SHP77 (cell line): ENCODE results near the gene TAX1BP1.
A peak's percentile ranks its signal among the peaks of the same experiment; 100 is the strongest.
"Not testable (repeated sequence)": the region's sequence is repeated elsewhere in the genome, so short reads cannot be mapped to it uniquely, and the experiment has no call there.

Experiments
- DNase-seq, 2 experiments: peaks; one replicate each; lab custom pipeline; 2025; lab: John Stamatoyannopoulos, UW

TAX1BP1 gene

DNA sequence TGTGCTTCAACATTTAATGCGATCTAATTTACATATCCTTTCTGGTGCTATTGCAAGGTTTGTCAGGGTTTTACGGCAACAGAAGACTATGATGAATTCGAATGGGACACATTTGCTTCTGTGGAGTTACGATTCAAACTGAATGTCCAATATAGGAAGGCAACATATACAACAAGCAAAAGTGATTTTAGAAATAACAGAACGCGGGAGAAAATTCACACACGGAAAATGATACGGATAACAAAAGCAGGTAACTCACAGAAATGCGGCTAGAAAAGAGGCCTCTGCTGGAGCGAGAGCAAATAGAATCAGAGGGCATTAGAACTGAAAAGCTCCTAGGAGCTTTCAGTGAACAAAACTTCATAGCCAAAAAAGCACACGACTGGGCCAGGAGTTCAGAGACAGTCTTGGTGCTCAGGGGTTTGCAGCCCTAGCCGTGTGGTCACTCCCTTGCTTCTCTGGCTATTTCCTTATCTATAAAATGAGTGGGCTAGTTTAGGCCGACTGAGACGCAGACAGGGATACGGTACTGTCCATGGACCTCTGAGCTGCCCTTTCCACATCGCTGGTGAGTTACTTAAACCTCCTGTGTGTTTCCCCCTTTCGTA, 557 bp upstream of the TAX1BP1 start:
- DNase-seq, result peak; percentile 80 to 83

DNA sequence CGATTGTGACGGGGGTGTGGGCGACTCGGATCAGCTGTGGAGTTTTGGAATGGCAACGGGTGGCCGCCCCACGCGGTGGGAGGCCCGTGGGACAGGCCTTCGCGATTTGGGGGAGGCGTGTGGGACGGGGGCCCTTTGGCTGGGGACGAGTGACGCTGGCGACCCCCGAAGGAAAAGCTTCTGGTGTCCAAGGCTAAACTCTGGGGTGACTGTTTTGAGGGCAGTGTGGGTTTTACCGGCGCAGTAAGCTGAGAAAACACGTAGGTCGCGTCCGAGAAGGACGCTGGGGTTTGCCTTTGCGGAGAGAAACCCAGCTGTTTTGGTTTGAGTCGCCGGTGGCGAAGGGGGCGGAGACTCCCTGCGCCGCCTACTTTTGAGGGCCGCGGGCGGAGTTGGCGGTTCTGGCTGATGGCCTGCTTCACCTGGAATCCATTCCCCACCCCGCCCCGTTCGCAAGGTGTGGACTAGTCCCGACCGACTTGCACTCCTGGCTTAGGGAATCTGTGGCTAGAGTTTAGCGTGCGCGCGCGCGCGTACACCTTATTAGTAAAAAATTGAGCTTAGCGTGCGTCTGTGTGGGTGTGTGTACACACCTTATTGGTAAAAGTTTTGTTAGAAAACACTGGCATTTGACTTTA, 606 bp downstream of the TAX1BP1 start:
- peak; percentile 84 to 91 for DNase-seq

DNA sequence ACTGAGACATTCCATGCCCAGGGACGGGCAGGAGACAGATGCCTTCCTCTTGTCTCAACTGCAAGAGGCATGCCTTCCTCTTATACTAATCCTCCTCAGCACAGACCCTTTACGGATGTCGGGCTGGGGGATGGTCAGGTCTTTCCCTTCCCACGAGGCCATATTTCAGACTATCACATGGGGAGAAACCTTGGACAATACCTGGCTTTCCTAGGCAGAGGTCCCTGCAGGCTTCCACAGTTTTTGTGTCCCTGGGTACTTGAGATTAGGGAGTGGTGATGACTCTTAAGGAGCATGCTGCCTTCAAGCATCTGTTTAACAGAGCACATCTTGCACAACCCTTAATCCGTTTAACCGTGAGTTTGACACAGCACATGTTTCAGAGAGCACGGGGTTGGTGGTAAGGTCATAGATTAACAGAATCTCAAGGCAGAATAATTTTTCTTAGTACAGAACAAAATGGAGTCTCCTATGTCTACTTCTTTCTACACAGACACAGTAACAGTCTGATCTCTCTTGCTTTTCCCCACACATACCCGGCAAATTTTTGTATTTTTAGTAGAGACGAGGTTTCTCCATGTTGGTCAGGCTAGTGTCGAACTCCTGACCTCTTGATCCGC, 2.2 kb downstream of the TAX1BP1 start:
- DNase-seq, result not testable (repeated sequence)

DNA sequence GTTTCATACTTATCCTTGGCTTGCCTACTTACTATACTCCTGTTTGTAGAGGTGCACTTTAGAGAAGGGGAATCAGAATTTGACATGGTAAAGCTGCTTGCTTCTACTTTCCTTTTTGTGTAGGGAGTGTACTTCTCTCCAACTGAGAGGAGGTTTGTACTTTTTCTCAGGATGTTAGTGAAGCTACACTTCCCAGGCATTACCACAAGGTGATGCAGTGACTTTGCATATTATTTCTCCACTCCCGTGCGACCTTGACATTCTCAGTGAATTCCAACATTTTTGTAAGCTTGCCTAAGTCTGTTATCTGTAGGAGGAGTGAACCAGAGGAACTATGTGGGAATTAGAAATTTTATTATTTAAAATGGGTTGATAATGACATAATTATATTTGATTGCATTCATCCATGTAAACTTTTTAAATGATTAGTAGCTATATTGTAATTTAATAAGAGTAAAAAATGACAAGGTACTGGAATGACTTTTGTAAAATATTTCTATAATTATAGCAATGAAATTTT, 5.2 kb downstream of the TAX1BP1 start:
- peak; percentile 10 to 41 for DNase-seq

DNA sequence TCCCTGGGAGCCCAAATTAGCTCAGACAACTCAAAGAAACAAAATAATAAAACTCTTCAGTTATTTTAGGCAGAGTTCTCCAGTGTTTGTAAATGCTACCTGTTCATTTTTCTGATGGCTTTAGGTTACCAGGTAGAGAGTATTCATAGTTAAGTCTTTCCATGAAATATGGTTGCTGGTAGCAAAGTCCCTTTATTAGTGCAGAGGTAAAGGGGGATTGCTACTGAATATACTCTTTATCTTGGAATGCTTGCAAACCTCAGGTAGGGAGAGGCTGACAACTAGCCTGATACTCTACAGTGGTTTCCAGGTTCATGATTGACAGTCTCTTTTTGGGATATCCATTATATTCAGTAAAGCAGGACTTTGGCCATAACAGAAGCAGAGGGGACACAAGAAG, 6.5 kb downstream of the TAX1BP1 start:
- no peak for DNase-seq

DNA sequence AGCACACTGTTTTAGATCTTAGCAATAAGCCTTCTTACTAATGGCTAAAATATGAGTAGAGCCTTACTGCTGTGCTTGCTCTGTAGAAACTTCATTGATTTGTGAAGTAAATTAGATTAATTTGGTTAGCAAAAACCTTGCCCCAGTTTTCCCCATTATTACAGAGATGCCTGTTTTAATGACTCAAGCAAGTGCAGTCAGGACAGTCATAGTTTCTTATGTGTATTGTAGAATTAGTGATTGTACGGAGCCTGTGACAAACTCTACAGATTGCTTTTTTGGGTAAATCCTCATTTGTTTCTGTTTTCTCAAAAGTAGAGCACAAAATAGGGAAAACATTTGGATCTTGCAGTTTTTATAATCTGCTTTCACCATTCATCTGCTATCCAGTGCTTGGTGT, 7.0 kb downstream of the TAX1BP1 start:
- DNase-seq, result no peak

DNA sequence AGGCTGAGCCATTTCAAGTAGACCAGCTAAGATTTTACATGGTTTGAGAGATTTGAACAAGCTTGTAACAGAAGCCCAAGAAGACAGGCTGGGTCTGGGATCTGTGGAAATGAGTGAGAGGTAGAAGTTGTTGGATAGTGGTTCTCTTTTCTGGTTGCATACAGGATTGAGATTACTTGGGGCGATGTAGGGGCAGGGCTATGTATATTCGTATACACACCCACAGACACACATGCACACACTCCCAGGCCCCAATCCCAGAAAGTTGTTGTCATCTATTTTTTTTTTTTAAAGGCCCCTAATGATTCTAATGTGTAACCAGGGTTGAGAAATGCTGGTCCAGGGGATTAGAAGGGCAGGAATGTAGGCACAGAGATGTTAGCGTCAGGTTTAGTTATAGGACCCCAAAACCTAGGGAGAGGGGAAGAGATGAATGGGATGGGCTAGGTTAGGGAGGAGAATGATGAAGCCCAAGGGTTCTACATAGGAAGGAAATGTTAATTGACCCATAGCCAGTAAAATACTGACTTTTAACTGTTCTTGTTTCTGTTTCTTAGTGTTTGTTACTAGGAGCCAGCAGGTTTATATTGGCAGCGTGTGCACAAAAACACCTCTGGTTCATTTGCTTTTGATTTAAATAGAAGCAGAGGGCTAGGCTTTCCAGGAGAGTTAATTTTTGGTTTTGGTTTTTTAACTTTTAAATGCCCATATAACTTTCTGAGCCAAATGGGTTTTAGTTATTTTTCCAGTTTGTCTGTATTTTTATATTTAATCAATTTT, 7.8 kb downstream of the TAX1BP1 start:
- no peak for DNase-seq

DNA sequence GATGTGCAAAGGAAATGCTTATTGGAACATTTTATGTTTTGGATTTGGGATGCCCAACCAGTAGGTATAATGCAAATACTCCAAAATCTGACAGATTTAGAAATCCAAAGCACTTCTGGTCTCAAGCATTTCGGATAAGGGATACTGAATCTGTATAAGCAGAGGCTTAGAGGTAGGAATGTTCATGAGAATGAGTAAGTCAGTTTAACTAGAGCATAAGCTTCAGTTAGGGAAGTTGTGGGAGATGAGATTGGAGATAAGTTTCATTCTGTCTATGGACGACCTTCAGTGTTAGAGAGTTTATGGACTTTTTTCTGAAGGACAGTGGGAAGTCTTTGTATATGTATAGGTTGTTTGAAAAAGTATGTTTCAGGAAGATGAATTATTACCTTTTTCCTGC, 10.4 kb downstream of the TAX1BP1 start:
- no peak for DNase-seq

DNA sequence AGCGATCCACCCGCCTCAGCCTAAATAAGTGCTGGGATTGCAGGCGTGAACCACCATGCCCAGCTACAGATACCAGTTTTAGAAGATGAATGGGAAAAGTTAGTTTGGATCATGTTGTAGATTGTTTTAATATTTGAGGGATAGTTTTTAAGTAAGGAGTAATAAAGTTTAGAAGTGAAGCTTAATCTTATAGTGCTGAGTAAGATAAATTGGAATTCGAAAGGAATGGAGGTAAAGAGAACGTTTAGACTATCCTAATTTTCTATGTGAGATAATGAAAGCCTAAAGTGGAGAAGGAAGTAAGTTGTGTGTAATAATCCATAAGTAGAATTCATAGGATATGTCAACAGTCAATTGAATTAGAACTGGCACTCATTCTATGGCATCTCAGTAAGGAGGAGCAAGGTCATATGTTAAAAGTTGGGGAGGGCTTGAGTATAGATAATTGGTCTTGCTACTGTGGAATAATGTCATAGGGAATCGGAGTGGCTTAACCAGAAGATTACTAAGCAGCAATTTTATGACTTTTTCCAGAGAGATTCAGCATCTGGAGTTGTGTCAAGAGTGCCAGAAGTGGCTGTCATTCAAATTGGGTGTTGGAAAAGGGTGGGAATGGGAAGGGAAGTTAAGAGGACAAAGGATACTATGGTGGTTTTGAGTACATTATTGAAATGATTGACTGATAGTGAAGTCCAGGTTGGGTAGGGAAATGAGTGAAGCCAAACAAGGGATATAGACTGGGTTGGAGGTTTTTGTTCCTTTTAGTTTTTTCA, 12.1 kb downstream of the TAX1BP1 start:
- no peak for DNase-seq

DNA sequence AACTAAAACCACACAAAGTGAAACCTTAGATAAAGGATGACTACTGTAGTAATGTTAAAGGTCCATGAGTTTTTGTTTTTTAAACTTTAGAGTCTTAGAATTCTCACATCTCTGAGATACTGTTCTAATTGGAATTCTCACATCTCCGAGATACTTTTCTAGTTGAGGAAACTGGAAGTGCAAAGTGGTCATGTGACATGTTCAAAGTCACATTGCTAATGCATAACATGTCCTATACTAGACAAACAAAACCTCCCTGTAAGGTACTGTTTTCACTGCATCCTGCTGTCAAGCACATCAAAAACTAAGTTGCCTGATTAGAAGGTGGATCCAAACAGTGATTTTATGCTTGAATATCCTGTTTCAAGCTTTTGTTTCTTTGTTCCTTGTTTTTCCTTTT, 13.9 kb downstream of the TAX1BP1 start:
- DNase-seq, result no peak

DNA sequence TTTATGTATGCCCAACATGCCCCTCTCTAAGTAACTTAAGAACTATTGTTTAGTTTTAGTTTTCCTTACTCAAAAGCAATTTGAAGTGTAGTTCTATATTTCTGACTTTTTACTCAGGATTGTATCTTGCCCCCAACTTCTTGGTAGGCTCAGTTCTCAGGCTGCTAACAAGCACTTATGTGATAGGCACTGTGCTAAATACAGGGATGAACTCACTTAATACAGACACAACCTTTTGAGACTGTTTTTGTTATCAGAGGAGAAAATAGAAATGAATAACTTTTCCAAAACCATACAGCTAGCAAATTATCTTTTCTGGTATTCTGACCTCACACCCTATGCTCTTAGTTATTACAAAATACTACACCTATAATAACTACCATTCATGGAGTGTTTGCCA, 16.3 kb downstream of the TAX1BP1 start:
- no peak for DNase-seq

DNA sequence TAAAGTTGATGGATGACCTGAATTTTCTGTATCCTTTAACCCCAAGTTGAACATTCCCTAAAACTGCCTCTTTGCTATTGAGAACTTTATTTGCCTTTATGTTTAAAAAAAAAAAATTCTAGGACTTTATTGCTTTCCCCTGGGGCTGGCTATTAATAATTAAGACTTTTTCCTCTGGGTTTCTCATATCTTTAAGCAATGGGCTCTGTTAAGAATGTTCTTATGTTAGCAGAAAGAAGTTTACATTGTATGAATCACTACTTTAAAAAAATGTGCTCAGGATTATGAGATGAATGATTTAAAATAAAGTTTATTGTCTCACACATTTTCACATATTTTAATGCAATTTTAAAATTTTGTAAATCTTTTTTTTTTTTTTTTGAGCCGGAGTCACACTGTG, 19.5 kb downstream of the TAX1BP1 start:
- DNase-seq, result no peak

DNA sequence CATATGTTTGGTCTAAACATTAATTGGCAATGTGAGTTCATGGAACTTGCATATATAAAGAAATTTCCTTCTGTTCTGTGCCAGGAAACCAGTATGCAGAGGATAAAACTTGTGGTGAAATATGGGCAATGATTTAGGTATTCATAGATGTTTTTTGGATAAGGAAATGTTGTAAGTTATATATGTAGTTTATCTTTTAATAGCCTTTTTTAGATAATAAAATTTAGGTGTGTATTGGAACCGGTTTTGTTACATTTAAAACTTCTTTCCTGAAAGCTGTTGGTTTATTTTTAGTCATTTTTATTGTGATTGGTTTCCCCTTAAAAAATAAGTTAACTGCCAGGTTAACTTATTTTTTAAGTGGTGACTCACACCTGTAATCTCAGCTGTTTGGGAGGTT, 22.1 kb downstream of the TAX1BP1 start:
- DNase-seq, result no peak

DNA sequence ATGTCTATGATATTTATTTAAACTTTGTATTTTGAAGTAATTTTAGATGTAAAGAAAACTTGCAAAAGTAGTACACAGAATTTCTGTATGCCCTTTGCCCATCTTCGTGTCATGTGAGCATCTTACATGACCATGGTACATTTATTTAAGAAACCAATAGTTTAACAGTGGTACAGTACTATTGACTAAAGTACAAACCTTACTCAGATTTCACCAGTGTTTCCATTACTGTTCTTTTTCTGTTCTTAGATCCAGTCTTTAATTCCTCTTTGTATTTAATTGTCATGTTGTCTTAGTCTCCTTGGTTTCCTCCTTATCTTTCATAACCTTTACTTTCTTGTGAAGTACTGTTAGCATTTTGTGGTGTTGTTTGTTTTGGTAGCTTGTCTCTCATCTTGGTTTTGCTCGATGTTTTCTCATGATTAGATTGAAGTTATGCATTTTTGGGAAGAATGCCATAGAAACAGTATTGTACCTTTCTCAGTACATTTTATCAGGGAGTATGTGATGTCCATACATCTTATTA, 24.1 kb downstream of the TAX1BP1 start:
- DNase-seq, result no peak

DNA sequence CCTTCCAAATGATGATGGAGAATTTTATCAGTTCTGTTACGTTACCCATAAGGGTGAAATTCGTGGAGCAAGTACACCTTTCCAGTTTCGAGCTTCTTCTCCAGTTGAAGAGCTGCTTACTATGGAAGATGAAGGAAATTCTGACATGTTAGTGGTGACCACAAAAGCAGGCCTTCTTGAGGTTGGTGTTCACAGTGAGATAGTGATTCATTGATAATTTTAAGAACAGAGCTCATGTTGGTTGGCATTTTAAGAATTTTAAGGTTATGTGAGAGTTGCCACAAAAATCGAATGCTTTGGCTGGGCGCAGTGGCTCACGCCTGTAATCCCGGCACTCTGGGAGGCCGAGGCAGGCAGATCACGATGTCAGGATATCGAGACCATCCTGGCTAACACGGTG, 25.9 kb downstream of the TAX1BP1 start:
- DNase-seq, result no peak

DNA sequence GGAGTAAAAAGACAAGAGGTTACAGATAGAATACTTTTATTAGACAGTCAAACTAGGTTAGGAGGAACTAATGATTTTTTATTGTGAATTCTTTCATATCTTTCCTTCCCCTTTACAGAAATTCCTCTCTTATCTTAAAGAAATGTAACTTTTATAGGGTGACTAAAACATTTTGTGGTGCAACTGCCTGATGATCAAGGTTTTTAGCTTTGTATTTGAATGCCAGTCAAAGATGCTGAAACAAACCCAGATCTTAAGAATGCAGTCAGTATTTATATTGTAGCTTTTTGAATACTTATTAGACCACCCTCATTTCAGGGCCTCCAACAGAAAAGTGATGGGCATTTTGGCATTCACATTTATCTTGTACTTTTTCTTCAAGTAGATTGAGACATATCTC, 27.4 kb downstream of the TAX1BP1 start:
- DNase-seq, result no peak

DNA sequence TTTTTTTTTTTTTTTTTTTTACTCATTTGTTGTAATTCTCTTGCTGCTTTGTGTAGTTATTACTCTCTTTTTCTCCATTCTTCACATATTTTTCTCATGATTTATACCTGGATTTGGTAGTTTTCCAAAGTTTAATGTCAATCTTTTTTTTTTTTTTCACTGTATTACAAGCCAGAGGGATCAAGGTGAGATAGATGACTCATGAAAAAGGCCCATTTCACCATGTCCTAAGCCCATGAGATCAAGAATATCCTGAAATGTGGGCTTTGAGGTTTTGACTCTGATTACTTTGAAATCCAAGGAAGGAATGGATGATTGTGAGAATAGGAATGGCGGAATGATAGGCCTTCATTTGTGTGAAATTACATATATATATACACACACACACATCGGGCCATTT, 31.1 kb downstream of the TAX1BP1 start:
- DNase-seq, result no peak

DNA sequence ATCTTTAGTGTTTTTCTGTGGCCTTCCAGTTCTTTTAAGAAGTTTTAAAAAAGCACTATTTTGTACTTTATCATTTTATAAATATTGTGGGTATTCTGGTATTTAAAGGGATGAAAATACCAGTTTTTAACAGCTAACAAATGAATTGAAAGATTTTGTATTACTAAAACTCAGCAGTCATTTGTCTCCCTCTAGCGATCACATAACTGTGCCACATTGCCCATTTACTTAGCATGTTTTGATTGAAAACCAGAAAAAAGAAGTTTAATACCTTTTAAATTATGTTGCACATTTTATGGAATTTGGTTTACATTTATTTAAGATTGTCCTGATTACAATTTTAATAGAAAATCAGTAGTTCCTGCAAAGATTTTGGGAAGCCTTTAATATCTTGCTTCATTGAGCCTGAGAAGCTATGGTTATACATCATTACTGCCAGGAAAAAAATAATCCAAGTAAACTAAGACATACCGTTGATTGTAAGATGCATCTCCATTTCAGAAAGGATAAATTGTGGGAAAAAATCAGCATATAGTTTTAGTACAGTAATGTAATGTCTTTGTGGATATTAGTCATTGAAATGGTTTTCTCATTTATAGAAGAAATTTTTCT, 34.9 kb downstream of the TAX1BP1 start:
- no peak for DNase-seq

DNA sequence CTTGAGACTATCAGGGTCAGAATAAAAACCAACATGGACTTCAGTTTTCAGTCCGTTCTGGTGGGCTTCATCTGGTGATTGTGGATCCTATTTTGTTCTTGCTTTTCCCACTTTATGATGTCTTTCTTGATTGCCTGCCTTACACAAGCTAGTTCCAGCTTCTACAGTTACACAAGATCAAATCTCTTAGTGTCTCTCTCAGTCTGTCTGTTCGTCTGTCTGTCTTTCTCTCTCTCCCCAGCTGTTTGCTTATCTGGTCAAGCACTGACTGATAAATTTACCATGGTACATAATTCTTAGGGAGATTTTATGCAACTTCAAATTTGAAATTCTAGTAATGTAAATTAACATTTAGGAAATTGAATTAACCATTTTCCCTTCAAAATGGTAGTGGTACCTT, 35.8 kb downstream of the TAX1BP1 start:
- DNase-seq, result no peak

DNA sequence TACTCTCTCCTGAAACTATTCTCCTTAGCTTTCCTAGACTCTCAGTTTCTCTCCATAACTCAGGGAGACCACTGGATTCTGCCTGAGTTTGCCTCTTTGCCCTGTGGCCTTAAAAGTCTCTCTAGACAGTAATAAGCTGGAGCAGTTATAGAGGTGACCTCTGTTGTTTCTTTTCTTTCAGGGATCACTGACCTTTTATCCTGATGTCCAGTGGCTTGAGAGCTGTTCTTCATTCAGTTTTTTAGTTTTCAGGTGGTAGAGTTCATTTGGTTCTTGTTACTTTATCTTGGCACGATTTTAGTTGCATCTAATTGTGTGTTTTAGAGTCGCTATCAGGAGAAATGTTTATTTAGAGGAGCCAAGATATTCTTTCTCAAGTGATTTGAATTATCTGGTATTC, 37.7 kb downstream of the TAX1BP1 start:
- DNase-seq, result no peak

DNA sequence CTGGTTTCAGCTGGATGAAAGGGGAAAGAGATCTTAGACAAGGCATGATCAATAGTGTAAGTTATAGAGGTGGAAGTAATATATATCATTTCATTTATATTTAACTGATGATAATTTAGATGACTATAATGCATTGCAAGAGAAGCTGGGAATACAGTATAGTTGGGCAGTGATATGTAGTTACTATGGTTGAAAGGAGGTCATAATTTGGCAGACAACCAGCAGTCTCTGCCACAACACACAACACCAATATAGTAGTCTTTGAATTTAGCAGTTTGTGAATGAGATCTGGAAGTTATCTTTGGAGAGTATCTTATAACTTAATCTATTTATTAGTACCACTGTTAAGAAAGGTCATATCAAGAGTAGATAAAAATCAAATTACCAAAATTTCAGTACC, 39.9 kb downstream of the TAX1BP1 start:
- DNase-seq, result no peak
